ENCODE results near the gene POPDC3.

Gene POPDC3

DNA sequence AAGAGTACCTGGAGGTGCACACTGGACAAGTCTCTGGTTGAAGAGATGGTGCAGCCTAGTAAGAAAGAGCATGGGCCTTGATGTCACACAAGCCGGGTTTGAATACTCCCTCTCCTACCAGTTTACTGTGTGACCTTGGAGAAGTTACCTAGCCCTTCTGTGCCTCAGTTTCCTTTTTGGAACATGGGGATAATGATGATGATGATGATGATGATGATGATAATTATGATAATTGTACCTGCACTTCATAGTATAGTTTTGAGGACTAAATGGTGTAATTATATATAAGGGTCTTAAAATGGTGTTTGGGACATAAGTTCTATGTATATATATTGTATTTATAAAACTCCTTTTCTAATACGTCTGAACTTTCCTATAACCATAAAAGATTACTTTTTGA lies 41.7 kb downstream of the POPDC3 start (continued):
- TF ChIP-seq ZC3H10 (CRISPR knock-in tag; IDR thresholded peaks at IDR 0.05) = no peak
- TF ChIP-seq ZNF8 (CRISPR knock-in tag; IDR thresholded peaks at IDR 0.05) = no peak
- no peak for TF ChIP-seq CSDC2 (CRISPR knock-in tag; IDR thresholded peaks at IDR 0.05)
- TF ChIP-seq, protein P1, sequence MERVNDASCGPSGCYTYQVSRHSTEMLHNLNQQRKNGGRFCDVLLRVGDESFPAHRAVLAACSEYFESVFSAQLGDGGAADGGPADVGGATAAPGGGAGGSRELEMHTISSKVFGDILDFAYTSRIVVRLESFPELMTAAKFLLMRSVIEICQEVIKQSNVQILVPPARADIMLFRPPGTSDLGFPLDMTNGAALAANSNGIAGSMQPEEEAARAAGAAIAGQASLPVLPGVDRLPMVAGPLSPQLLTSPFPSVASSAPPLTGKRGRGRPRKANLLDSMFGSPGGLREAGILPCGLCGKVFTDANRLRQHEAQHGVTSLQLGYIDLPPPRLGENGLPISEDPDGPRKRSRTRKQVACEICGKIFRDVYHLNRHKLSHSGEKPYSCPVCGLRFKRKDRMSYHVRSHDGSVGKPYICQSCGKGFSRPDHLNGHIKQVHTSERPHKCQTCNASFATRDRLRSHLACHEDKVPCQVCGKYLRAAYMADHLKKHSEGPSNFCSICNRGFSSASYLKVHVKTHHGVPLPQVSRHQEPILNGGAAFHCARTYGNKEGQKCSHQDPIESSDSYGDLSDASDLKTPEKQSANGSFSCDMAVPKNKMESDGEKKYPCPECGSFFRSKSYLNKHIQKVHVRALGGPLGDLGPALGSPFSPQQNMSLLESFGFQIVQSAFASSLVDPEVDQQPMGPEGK (CRISPR knock-in tag; IDR thresholded peaks at IDR 0.05; ENCODE audit: borderline replicate concordance) = no peak
- no peak for TF ChIP-seq ESRRG (CRISPR knock-in tag; IDR thresholded peaks at IDR 0.05)
- TF ChIP-seq ISL1 (CRISPR knock-in tag; IDR thresholded peaks at IDR 0.05) = no peak
- TF ChIP-seq, protein P2, sequence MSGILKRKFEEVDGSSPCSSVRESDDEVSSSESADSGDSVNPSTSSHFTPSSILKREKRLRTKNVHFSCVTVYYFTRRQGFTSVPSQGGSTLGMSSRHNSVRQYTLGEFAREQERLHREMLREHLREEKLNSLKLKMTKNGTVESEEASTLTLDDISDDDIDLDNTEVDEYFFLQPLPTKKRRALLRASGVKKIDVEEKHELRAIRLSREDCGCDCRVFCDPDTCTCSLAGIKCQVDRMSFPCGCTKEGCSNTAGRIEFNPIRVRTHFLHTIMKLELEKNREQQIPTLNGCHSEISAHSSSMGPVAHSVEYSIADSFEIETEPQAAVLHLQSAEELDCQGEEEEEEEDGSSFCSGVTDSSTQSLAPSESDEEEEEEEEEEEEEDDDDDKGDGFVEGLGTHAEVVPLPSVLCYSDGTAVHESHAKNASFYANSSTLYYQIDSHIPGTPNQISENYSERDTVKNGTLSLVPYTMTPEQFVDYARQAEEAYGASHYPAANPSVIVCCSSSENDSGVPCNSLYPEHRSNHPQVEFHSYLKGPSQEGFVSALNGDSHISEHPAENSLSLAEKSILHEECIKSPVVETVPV (CRISPR knock-in tag; IDR thresholded peaks at IDR 0.05) = no peak
- no peak for TF ChIP-seq BACH2 (CRISPR knock-in tag; IDR thresholded peaks at IDR 0.05; ENCODE audit: borderline replicate concordance)

DNA sequence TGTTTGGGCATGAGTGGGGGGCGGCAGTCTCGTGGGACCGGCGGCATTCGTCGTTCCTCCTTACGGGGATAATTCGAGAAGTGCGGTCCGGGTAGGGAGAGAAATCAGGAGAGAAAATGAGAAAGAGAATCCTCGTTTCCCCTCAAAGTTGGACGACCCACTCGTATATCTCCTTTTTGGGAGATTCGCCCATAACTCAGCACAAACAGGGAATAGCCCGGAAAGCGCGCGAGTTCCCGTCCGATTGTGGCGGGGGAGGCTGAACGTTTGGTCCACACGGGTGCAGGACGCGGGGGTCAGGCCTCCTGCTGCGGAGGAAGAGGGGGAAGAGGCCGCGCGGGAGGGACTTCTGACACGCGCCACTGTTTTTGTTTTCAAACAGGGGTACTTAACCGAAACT lies 42.4 kb downstream of the POPDC3 start:
- TF ChIP-seq, protein P1 (CRISPR knock-in tag; IDR thresholded peaks at IDR 0.05; ENCODE audit: borderline replicate concordance) = no peak
- TF ChIP-seq OSR1 (CRISPR knock-in tag; IDR thresholded peaks at IDR 0.05) (no peak), PPARA (CRISPR knock-in tag; IDR thresholded peaks at IDR 0.05; ENCODE audit: borderline replicate concordance) (no peak), ZFP30 (CRISPR knock-in tag; IDR thresholded peaks at IDR 0.05) (no peak), ZNF8 (CRISPR knock-in tag; IDR thresholded peaks at IDR 0.05) (no peak), ZFP3 (CRISPR knock-in tag; IDR thresholded peaks at IDR 0.05) (no peak), TOX (CRISPR knock-in tag; IDR thresholded peaks at IDR 0.05; ENCODE audit: borderline replicate concordance) (no peak), SNAI2 (CRISPR knock-in tag; IDR thresholded peaks at IDR 0.05) (no peak), TCF4 (CRISPR knock-in tag; IDR thresholded peaks at IDR 0.05; ENCODE audit: borderline replicate concordance) (no peak), ZNF70 (CRISPR knock-in tag; IDR thresholded peaks at IDR 0.05) (no peak)
- TF ChIP-seq, protein P3, sequence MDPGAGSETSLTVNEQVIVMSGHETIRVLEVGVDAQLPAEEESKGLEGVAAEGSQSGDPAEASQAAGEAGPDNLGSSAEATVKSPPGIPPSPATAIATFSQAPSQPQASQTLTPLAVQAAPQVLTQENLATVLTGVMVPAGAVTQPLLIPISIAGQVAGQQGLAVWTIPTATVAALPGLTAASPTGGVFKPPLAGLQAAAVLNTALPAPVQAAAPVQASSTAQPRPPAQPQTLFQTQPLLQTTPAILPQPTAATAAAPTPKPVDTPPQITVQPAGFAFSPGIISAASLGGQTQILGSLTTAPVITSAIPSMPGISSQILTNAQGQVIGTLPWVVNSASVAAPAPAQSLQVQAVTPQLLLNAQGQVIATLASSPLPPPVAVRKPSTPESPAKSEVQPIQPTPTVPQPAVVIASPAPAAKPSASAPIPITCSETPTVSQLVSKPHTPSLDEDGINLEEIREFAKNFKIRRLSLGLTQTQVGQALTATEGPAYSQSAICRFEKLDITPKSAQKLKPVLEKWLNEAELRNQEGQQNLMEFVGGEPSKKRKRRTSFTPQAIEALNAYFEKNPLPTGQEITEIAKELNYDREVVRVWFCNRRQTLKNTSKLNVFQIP (CRISPR knock-in tag; IDR thresholded peaks at IDR 0.05; ENCODE audit: borderline replicate concordance, low read depth) = no peak
- TF ChIP-seq, protein P4, sequence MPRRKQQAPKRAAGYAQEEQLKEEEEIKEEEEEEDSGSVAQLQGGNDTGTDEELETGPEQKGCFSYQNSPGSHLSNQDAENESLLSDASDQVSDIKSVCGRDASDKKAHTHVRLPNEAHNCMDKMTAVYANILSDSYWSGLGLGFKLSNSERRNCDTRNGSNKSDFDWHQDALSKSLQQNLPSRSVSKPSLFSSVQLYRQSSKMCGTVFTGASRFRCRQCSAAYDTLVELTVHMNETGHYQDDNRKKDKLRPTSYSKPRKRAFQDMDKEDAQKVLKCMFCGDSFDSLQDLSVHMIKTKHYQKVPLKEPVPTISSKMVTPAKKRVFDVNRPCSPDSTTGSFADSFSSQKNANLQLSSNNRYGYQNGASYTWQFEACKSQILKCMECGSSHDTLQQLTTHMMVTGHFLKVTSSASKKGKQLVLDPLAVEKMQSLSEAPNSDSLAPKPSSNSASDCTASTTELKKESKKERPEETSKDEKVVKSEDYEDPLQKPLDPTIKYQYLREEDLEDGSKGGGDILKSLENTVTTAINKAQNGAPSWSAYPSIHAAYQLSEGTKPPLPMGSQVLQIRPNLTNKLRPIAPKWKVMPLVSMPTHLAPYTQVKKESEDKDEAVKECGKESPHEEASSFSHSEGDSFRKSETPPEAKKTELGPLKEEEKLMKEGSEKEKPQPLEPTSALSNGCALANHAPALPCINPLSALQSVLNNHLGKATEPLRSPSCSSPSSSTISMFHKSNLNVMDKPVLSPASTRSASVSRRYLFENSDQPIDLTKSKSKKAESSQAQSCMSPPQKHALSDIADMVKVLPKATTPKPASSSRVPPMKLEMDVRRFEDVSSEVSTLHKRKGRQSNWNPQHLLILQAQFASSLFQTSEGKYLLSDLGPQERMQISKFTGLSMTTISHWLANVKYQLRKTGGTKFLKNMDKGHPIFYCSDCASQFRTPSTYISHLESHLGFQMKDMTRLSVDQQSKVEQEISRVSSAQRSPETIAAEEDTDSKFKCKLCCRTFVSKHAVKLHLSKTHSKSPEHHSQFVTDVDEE (CRISPR knock-in tag; IDR thresholded peaks at IDR 0.05) = no peak
- TF ChIP-seq, protein P2 (CRISPR knock-in tag; IDR thresholded peaks at IDR 0.05) = no peak
- TF ChIP-seq, protein P5, sequence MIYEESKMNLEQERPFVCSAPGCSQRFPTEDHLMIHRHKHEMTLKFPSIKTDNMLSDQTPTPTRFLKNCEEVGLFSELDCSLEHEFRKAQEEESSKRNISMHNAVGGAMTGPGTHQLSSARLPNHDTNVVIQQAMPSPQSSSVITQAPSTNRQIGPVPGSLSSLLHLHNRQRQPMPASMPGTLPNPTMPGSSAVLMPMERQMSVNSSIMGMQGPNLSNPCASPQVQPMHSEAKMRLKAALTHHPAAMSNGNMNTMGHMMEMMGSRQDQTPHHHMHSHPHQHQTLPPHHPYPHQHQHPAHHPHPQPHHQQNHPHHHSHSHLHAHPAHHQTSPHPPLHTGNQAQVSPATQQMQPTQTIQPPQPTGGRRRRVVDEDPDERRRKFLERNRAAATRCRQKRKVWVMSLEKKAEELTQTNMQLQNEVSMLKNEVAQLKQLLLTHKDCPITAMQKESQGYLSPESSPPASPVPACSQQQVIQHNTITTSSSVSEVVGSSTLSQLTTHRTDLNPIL (CRISPR knock-in tag; IDR thresholded peaks at IDR 0.05; ENCODE audit: low read depth) = no peak
- ATAC-seq = no peak
